ENCODE results near the gene PCBD2.
"Not testable (repeated sequence)": the region's sequence is repeated elsewhere in the genome, so short reads cannot be mapped to it uniquely, and the experiment has no call there.

Gene PCBD2

DNA sequence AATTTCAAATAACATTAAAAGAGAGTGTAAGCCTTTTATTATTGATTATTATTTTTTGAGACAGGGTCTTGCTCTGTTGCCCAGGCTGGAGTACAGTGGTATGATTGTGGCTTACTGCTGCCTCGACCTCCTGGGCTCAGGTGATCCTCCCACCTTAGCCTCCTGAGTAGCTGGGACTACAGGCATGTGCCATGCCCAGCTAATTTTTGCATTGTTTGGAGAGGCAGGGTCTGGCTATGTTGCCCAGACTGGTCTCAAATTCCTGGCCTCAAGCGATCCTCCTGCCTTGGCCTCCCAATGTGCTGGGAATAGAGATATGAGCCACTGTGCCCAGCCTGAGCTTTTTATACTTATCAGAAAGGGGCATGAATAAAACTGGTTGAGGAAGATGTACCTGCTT lies 5.8 kb downstream of the PCBD2 start:
- DNase-seq = not testable (repeated sequence)

DNA sequence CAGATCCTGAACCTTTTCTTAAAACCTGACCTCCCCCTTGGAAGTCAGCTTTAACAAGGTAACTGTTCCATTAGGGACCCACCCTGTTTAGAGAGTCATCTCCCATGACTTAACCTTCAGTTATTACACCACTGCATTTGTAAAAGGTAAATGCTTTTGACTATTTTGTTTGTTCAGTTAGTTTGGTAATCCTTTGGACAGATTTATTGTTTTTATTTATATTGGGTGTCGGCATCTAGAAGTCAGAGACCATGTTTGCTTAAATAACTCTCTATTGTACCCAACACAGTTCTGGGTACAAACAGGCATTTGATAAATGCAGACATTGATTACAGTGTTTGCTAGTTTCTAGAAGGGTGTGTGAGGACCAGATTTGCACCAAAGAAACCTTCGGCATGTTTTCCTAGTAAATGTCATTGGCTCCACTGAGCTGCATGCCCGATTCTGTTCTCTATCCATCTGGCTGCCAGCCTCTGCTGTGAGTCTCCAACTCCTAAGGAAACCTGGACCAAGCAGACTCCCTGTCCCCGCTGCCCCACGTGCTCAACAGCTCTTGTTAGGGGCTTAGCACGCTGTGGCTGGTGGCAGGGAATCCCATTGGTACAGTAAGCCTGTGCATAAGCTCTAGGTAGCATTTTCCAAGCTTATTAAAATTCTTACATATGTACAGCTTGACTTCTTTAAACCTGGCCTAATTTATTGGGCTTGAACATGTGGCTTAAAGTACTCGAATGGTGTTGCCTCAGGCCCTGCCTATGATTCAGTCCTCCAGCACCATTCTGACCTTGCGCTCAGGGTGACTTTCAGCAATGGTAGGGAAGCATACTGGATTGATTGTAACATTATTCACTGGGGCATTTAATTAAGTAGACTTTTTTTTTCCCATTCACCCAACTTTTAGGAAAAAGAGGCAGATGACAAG lies 6.6 kb downstream of the PCBD2 start:
- DNase-seq = no peak

DNA sequence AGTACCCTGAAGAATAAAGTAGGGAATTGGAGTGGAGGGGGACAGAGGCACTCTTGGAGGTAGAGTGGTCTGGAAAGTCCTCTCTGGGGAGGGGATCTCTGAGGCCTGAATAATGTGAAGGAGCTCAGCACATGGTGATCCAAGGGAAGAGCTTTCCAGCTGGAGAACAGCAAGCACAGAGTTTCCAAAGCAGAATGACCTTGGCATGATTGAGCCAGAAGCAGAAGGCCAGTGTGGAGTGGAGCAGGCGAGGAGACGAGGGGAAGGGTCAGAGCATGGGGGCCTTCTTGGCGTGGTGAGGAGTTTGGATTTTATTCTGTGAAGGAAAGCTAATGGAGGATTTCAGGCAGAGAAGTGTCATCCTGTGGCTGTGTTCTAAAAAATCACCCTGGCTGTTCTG lies 8.3 kb downstream of the PCBD2 start:
- DNase-seq = no peak

DNA sequence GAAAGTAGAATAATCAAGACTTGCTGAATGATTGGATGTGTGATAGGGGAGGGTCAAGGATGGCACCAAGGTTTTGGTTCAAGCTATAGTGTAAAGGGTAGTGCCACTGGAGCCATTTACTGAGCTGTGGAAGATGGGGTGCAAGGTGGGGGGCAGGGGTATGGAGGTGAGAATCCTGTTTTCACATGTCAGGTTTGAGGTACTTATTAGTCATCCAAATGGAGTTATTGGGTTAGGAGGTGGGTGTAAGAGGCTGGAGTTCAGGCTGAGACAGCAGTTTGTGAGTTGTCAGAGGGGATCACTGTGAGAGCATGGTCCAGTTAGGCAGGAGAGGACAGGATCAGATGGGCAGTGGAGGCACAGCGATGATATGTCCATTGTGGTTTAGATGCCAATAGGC lies 8.9 kb downstream of the PCBD2 start:
- DNase-seq = no peak

DNA sequence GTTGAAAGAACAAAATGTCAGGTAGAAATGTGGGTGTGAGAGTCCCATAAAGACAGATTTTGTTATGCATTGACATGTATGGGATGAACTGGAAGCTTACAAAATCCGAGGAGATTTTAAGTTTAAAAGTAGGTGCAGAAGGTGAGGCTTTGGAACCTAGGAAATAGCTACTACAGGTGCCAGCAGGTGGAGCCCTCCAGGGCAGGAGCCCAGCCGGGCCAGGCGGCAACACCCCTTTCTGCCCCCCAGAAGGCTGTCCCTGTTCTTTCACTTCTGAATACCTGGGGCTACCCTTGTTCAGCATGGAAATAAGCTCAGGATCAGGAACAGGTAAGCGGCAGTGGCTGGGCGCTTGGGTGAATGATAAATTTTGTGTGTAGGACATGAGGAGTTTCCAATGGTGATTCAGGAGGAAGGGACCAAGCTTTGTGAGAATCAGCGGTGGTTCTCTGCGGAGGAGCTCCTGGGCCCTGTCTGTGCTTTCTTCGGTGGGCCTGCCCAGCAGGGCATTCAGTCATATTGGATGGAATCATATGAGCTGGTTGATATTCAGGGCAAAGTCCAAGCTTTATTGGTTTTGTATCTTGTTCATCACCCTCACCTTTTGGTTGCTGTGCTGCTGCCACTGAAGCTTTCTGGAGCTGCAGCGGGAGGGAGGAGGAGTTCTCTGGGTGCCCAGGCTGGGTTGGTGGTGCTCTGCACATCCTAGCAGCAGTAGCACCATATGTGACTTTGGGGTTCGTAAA lies 12.3 kb downstream of the PCBD2 start:
- DNase-seq = no peak

DNA sequence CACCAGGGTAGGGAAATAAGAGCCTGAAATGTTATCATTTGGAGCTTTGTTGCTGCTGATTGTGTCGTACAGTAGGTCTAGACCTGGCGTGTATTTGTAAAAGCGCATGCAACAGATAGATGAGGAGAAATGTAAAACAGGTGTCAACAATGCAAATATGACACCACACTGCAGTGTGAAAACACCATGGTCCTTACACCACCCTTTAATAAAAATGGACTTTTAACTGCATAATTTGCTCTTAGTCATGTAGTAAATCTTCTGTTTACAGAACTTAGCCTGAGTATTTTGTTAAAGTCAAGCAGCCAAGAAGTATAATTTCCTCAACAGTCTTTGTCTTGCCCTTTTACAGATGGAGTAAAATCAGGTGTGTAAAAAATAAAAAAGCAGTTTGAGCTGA lies 13.9 kb downstream of the PCBD2 start:
- no peak for DNase-seq

DNA sequence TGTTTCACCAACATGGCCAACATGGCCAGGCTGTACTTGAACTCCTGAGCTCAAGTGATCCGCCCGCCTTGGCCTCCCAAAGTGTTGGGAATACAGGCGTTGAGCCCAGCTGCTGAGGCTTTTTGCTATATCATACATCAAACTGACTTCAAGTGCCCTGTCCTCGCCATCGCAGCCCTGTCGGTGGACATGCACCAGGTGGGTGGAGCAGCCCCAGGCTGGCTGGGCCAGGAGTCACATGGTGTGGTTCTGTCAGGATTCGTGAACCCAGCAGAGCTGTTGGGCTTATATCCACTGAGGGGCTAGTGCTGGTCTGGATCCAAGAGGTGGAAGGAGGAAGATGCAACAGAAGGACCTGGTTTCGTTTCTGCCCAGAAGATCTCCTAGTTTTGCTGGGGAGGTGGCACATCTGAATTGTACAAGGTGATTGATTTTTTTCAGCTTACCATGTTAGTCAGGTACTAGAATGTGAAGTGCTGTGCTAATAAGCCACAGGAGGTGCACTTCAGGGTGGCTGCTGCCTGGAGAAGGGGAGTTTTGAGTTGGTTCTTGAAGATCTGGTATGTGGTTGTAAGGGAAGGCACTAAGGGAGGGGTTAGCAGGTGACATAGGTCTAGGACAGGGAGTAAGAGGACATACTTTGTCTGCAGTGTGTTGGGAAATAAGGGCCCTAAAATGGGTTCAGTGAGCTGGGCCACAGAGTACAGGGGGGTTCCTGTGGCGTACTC lies 16.1 kb downstream of the PCBD2 start:
- DNase-seq = no peak

DNA sequence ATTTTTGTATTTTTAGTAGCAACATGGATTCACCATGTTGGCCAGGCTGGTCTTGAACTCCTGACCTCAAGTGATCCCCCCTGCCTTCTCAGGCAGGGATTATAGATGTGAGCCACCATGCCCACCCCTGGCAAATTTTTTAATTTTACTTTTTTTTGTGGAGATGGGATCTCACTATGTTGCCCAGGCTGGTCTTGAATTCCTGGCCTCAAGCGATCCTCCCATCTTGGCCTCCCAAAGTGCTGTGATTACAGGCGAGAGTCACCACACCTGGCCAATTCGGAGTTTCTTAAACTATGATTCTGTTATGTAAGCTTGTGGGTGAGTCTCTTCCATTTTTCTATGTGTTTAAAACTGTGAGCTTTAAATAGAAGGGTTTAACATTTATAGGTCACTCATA lies 27.6 kb downstream of the PCBD2 start:
- no peak for DNase-seq

DNA sequence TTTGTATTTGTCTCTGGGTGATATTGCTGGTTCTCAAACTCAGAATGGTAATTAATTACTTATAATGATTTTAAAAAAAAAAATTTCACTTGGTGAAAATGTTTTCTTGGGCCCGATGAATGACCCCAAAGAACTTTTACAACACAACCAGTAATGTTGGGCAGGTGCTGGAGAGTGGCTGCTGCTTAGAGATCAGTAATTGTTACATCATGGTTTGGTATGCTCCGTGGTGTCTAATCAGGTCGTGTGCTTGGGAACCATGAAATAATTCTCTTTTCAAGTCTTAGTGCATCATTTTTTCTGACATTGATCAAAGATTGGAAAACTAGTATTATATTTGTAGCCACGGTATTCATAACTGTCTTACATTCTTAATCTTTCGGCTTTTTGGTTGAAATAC lies 29.3 kb downstream of the PCBD2 start:
- no peak for DNase-seq

DNA sequence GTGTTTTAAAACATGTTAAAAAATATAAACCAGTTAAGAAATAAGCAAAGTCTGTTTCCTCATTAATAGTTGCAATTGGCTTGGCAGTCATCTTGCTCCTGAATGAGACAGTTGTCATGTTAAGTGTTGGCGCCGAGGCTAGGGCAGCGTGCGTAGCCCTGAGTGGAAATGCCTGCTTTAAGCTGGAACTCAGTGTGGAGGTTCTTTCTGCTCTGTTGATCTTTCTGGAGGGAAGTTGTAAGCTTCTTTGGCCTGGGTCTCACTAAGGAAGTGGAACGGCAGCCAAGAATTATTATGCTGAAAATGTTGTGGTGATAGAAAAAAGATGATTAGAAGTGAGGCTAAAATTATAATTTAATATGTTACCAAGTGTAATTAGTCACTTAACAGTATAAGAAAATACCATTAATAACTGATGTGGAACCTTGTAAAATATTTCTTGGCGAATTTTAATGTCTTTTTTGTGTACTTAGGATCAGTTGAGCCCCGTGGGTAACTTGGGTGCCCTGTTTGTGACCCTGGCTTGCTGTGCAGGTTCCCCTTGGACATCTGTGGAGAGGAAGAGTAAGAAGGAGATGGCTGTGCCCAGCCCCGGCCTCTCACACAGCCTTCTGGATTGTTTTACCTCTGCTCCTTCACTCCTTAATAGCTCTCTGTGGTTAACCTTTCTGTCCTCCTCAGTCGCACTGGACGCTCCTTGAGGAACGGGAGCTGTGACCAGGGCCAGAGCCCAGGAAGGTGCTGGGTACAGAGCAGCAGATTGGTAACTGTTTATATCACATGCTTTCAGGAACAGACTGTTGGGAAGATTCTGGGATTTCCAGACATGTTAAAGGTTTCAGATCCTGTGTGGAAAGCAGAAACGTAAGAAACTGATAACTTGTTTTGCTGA lies 31.0 kb downstream of the PCBD2 start:
- DNase-seq = no peak

DNA sequence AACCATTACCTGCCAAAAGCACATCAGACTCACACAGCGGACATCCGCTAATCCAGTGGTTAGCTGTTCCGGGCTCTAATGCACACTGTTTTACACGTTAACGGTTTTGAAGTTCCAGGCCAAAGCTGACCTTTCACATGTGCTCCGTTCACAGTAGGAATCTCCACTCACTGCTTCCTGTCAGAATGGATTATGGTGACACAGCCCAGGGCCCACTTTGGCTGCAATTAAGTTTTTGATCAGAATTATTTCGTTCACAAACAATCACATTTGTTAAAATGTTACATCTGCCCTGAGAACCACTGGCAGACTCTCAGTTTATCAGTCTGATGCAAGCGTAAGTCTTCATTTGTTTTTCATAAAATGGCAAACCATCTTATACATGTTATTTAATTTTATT lies 32.6 kb downstream of the PCBD2 start:
- no peak for DNase-seq

DNA sequence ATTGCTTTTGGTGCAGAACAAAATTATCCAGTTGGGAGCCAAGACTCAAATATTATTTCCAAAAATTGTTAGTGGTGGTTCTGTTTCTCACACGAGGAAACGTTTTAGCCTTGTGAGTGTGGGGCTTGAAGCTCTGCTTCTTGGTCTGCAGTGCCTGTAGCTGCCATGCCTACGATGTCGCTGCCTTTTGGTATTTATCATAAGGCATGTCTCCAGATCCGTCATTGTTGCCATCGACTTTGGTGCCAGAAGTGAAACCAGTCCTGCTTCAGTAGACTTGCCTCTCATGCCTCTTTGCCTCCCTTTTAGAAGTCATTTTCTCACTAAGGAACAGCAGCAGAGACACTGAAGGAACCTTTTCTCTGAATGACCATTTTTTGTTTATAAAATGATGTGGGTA lies 33.1 kb downstream of the PCBD2 start:
- DNase-seq = no peak

DNA sequence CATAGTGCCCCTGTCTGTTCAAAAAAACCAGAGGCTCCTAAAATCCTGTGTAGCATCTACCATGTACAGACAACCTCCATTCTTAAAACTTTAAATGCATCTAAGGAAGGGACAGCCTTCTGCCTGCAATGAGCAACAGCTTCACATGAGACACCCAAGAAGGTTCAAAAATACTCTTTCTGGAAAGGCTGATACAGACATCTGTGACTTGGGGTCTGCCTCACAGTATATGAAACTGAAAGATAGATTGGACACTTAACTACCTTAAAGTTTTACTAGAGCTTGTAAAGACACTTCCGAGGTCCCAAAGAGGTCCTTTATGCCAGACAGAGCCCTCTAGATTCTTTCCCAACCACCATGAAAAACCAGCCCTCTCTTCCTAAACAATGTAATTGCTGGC lies 34.6 kb downstream of the PCBD2 start:
- no peak for DNase-seq

DNA sequence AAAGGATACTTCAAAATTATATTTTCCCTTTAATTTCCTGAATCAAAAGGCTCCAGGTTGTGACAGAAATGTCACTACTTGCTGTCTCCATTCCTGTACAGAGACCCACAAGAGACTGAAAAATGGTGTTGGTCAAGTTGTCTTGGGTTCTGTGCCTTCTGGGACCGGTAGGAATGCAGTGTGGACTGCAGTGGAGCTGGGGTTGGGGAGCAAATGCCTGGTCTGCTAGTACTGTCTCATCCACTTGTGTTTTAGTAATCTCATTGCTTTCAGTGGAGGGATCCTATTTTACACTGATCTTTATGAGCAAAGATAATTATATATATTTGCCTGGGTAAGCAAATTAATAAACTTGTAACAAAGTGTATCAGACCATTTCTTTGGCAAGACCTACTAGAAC lies 38.6 kb downstream of the PCBD2 start:
- DNase-seq = no peak

DNA sequence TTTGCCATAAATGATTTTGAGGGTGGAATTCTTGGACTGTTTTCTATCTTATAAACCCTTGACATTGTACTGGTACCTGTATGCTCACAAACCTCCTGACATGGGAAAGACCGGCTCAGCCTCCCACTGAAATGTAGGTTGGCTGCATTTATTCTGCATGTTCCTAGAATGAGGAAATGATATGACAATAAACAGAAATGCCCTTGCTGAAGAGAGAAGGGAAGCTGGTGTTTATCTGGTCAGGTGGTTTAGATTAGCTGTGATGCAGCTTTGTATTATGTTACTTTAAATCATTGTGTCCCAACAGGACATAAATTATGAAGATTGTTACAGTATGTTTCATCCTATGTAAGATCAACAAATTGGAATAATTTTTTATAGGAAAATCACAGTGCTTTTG lies 39.7 kb downstream of the PCBD2 start:
- no peak for DNase-seq

DNA sequence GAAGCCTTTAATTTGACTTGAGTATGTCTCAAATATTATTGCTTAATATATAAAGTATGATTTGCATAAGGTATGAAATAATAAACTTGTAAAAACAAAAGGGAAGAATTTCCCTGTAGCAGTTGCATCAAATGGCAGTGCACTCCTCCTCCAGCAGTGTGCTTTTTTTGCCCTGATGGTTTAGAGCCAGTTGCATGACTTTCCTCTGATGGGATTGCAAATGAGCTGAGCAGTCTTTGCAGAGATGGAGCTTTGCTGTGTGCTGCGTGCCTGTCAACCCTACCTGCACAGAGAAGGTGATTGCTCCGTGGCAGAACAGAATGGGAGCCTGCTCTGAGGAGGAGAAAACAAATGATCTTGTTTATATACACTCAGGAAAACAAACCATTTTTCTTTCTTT lies 40.1 kb downstream of the PCBD2 start:
- no peak for DNase-seq

DNA sequence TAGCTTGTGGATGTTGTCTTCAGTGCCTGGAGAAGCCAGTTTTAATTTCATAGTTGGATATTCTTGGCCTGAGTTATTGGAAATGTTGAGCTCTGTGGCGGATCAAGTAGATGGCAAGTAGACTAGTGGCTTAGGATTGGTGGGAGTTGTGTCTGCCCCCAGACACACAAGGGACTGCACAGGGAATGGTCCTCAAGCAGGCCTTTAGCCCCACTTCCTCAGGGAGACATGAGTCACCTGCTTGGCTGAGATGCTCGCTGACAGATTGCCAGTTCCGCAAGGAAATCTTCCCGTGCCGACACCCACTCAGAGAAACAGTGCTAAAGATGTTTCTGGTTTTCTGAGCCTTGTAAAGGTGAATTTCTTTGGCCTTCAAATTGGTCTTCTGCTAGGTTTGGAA lies 44.0 kb downstream of the PCBD2 start:
- peak; percentile 23 for DNase-seq

DNA sequence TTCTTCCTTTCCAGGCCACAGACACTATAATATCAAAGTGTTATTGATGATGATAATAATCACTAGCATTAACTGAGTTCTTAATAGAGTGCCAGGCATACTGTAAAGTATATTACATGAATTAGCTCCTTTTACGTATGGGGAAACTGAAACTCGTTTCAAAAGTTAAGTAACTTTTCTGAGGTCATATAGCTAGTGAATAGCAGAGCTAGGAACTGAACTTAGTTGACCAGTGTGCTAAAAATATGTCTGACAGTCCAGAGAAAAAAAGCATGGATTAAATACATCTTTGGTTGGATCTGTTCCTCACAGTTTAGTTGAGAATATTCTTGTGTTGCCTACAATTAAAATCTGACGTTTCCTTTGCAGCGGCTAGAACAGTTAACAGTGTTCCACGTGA lies 44.4 kb downstream of the PCBD2 start:
- DNase-seq = no peak

DNA sequence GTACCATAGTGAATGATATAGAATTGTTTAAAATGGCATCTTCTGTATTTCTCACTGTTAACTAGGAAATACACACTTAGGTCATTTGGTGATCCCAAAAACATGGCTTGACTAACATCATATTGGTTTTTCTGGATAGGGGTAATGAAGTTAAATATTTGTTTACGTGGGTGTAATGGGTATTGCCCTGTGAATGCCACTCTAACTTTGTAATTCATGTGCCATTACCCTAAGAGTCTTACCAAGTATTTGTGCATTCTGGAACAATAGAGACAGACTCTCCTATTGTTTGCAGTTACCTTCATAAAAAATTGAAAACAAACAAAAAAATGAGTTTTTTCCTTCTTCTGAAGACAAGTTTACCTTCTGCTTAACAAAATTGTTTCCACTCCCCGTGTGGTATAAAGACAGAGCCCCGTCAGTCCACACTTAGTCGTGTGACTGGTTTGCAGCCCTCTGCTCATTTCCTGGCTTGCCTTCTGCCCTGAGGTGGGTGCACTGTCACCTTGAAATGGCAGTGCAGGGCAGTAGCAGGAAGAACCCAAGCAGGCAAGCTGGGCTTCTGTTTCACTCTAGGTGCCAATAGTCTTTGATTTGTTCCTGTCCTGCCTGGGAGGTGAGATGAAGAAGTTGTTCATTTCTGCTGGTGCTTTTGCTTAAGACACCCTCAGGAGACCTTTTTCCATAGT lies 53.1 kb downstream of the PCBD2 start:
- no peak for DNase-seq

DNA sequence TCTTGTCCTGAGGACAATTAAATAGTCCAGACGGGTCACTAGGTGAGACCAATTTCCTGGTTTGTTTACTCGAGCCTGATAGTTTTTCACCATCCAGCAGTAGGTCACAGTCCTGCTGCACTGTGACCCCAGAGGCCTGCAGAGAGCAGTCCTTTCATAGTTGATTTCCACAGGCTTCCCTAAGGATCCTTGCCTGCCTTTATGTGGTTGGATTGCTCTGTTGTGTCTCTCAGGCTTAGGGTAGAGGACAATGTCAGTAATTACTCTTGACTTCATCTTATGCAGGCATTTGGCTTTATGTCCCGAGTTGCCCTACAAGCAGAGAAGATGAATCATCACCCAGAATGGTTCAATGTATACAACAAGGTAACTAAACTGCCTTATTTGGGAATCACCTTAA lies 53.8 kb downstream of the PCBD2 start:
- peak; percentile 14 for DNase-seq

DNA sequence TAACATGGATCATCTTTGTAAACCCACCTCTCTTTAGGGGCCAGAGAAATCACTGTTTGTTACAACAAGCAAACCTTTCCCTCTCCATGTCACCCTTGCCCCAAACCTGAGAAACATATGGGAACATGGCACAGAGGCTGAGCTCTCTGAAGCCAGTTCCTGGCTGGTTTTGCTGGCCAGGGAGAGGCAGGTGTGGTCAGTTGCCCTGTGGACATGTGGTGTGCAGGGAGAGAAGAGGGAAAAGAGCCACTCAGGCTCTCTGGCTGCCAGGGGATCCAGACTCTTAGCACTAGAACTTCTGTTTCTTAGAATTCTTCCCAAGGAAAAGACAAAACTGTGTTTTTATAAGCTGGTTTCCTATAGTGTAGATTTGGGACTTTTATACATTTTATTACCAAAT lies 58.2 kb downstream of the PCBD2 start:
- no peak for DNase-seq
